Endothelial cell of umbilical vein (primary cell): ENCODE results near the gene C5orf15. TPM values are rescaled to one million over a fixed set of nuclear protein-coding genes. Genes with fewer than 3 reads are reported as not detected.

Source experiments
- BruUV-seq: library from RNA; stranded (reverse); fragments of 400-500 nt; replicated peaks from 2 replicates; lab custom pipeline; 2021; lab: Mats Ljungman, UMichigan
- CTCF ChIA-PET: fragments of 300-600, 350-600 bp; sonication (Branson Sonifier 250); formaldehyde crosslinking; loops from one replicate; lab custom pipeline; 2021; ENCODE audit warnings: antibody characterized with exemption, inconsistent platforms; lab: Charles Lee
- POLR2A ChIA-PET: fragments of 300-600, 350-600 bp; sonication (Branson Sonifier 250); formaldehyde crosslinking; loops from one replicate; lab custom pipeline; 2021; ENCODE audit warnings: antibody characterized with exemption, inconsistent platforms; lab: Charles Lee
- DNase-seq: peaks from one replicate; pipeline ENCODE4 v3.0.0-alpha.2; 2011; ENCODE audit warnings: low read depth, low spot score
- FAIRE-seq: peaks from 2 replicates; lab custom pipeline; 2011; peaks lifted over from hg19 to GRCh38; lab: Jason Lieb, UNC
- H2AFZ ChIP-seq: 2 replicates; pipeline ENCODE4 v1.6.0; 2012; ENCODE audit warnings: low read depth, low read length, control low read depth, inconsistent platforms
- H3K27ac ChIP-seq: 2 replicates; pipeline ENCODE4 v1.5.1; 2011; ENCODE audit warnings: low read depth, mild to moderate bottlenecking, control low read depth, low read length, moderate library complexity; ENCODE audit not compliant: insufficient read depth
- H3K27me3 ChIP-seq, 2 experiments: 2 replicates each; pipeline versions ENCODE4 v1.6.0 to v1.6.1; 2011; ENCODE audit warnings: low read length in 2 of 2, mixed read lengths in 1 of 2; ENCODE audit not compliant: control insufficient read depth in 2 of 2, insufficient read depth in 2 of 2
- H3K36me3 ChIP-seq, 2 experiments: 2 replicates in 1 of 2; 3 replicates in 1 of 2; pipeline ENCODE4 v1.5.1; 2011; ENCODE audit warnings: low read length in 2 of 2, mild to moderate bottlenecking in 1 of 2, moderate library complexity in 1 of 2; ENCODE audit not compliant: control insufficient read depth in 2 of 2, insufficient read depth in 2 of 2; ENCODE audit errors: extremely low read depth in 1 of 2
- H3K4me1 ChIP-seq: 3 replicates; pipeline ENCODE4 v1.5.1; 2011; ENCODE audit warnings: mild to moderate bottlenecking, low read length; ENCODE audit not compliant: control insufficient read depth, insufficient read depth; ENCODE audit errors: extremely low read depth
- H3K4me2 ChIP-seq: 2 replicates; pipeline ENCODE4 v1.6.1; 2011; ENCODE audit warnings: low read length, control low read depth, mixed read lengths; ENCODE audit not compliant: insufficient read depth
- H3K4me3 ChIP-seq, 3 experiments: fragments of 200-600 bp in 1 of 3; sonication (generic), shearing (Covaris generic) in 1 of 3; replicated peaks in 1 of 3; 2 replicates each; pipeline ENCODE4 v1.5.1; 2011 to 2016; ENCODE audit warnings: control low read depth in 3 of 3, low read length in 3 of 3, mild to moderate bottlenecking in 2 of 3, inconsistent platforms in 1 of 3, low read depth in 1 of 3, moderate library complexity in 1 of 3; ENCODE audit not compliant: insufficient read depth in 1 of 3
- H3K79me2 ChIP-seq: 2 replicates; pipeline ENCODE4 v1.6.0; 2012; ENCODE audit warnings: low read length, inconsistent platforms; ENCODE audit not compliant: control insufficient read depth, insufficient read depth
- H3K9ac ChIP-seq: replicated peaks from 2 replicates; pipeline ENCODE3; 2011; ENCODE audit warnings: low read length, control low read depth; ENCODE audit not compliant: insufficient read depth; ENCODE audit errors: extremely low read depth
- H3K9me1 ChIP-seq: replicated peaks from 3 replicates; pipeline ENCODE4 v1.6.0; 2011; ENCODE audit warnings: mild to moderate bottlenecking, low read length; ENCODE audit not compliant: control insufficient read depth, insufficient read depth; ENCODE audit errors: extremely low read depth
- H3K9me3 ChIP-seq: replicated peaks from 2 replicates; pipeline ENCODE4 v1.5.1; 2012; ENCODE audit warnings: low read length, inconsistent platforms; ENCODE audit not compliant: control insufficient read depth, insufficient read depth
- H4K20me1 ChIP-seq: replicated peaks from 2 replicates; pipeline ENCODE3; 2011; ENCODE audit warnings: mild to moderate bottlenecking, low read length; ENCODE audit not compliant: control insufficient read depth, insufficient read depth; ENCODE audit errors: extremely low read depth
- EZH2 ChIP-seq: IDR thresholded peaks from 2 replicates; pipeline ENCODE4 v1.6.1; 2012; ENCODE audit warnings: borderline replicate concordance, low read depth, mild to moderate bottlenecking, moderate library complexity, low read length, inconsistent platforms; ENCODE audit not compliant: severe bottlenecking
- FOS ChIP-seq: IDR thresholded peaks from 2 replicates; pipeline ENCODE4 v1.6.1; 2011; ENCODE audit warnings: mild to moderate bottlenecking, low read length, moderate library complexity, borderline replicate concordance; ENCODE audit not compliant: insufficient read depth
- GATA2 ChIP-seq: IDR thresholded peaks from 2 replicates; pipeline ENCODE4 v1.7.0; 2011; ENCODE audit warnings: low read depth, mild to moderate bottlenecking, moderate library complexity, mixed read lengths, low read length; ENCODE audit not compliant: insufficient read length, insufficient read depth
- JUN ChIP-seq: IDR thresholded peaks from 2 replicates; pipeline ENCODE4 v1.6.1; 2011; ENCODE audit warnings: borderline replicate concordance, low read depth; ENCODE audit not compliant: insufficient read length, insufficient read depth
- MYC ChIP-seq: IDR thresholded peaks from one replicate; pipeline ENCODE4 v1.6.1; 2011; ENCODE audit warnings: mild to moderate bottlenecking, low read depth, low read length
- POLR2A ChIP-seq: IDR thresholded peaks from 2 replicates; pipeline ENCODE4 v1.6.1; 2012; ENCODE audit warnings: low read depth, mild to moderate bottlenecking, control low read depth, low read length
- POLR2AphosphoS5 ChIP-seq: IDR thresholded peaks from 2 replicates; pipeline ENCODE4 v1.6.1; 2012; ENCODE audit warnings: low read depth, mild to moderate bottlenecking, control low read depth, low read length, moderate library complexity; ENCODE audit not compliant: insufficient read depth
- dilution Hi-C: fragments of 300-500 bp; cut with MboI; formaldehyde crosslinking; loops from one replicate; pipeline ENCODE4 v1.15.0; 2019; ENCODE audit warnings: low sequenced_read_pairs; ENCODE audit not compliant: extremely low pct_ligation_motif_present
- intact Hi-C: fragments of 100-400 bp; cut with micrococcal nuclease; formaldehyde crosslinking; loops from one replicate; pipeline ENCODE4 v1.10.0; 2022
- polyA plus RNA-seq, 4 experiments: library from polyadenylated mRNA; depleted of rRNA in 3 of 4; stranded (reverse) in 3 of 4; unstranded in 1 of 4; fragments of >200 nt; gene quantifications; 2 replicates each; pipeline versions ENCODE4 v1.2.1 to v1.2.3, GENCODE V29; 2011 to 2012; ENCODE audit warnings: missing spikeins in 1 of 4
- total RNA-seq: library from RNA; stranded (reverse); gene quantifications from 2 replicates; pipeline ENCODE4 v1.2.3, GENCODE V29; 2021
- TF ChIP-seq, protein P1 (sequence below), 2 donors: IDR thresholded peaks; 1 replicate in 1 of 2; 2 replicates in 1 of 2; pipeline ENCODE4 v1.5.1; 2011; ENCODE audit warnings: low read length in 2 of 2, mild to moderate bottlenecking in 2 of 2, moderate library complexity in 2 of 2, control low read depth in 1 of 2, inconsistent platforms in 1 of 2, low read depth in 1 of 2; ENCODE audit not compliant: insufficient read depth in 1 of 2; ENCODE audit errors: extremely low read depth in 1 of 2
- TF ChIP-seq, protein P2 (sequence below): IDR thresholded peaks from 2 replicates; pipeline ENCODE4 v1.6.1; 2011; ENCODE audit not compliant: insufficient read depth, insufficient read length

The C5orf15 gene
- total and polyA plus RNA-seq, 2 donors (not counting 3 experiments of a cell fraction or from before 2014, with no cell fraction given): 25.3 to 45.4 TPM

DNA sequence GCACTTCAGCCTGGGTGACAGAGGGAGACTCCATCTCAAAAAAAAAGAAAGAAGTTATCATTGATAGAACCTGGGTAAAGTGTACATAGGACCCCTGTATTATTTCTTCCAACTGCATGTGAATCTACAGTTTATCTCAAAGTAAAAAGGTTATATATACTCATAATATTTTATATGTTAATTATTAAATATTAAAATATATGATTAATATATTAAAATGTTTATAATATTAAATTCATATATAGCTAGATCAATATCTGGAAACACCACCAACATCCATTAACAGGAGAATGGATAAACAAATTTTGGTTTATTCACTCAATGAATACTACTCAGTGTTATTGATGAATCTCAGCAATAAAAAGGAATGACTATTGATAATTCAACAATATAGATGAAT is 19.7 kb downstream of the C5orf15 start:
- H3K36me3 ChIP-seq: no peaks in the 10 kb centered on the region
- no peak for TF ChIP-seq POLR2AphosphoS5
- TF ChIP-seq, protein P1, sequence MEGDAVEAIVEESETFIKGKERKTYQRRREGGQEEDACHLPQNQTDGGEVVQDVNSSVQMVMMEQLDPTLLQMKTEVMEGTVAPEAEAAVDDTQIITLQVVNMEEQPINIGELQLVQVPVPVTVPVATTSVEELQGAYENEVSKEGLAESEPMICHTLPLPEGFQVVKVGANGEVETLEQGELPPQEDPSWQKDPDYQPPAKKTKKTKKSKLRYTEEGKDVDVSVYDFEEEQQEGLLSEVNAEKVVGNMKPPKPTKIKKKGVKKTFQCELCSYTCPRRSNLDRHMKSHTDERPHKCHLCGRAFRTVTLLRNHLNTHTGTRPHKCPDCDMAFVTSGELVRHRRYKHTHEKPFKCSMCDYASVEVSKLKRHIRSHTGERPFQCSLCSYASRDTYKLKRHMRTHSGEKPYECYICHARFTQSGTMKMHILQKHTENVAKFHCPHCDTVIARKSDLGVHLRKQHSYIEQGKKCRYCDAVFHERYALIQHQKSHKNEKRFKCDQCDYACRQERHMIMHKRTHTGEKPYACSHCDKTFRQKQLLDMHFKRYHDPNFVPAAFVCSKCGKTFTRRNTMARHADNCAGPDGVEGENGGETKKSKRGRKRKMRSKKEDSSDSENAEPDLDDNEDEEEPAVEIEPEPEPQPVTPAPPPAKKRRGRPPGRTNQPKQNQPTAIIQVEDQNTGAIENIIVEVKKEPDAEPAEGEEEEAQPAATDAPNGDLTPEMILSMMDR (IDR thresholded peaks at IDR 0.05; ENCODE audit: extremely low read depth in 1 of 2, insufficient read depth in 1 of 2, low read depth in 1 of 2, low read length in 2 of 2): no peak
- no peak for TF ChIP-seq POLR2A
- no peak for TF ChIP-seq FOS
- TF ChIP-seq, protein P2, sequence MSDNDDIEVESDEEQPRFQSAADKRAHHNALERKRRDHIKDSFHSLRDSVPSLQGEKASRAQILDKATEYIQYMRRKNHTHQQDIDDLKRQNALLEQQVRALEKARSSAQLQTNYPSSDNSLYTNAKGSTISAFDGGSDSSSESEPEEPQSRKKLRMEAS: no peak
- TF ChIP-seq EZH2: no peak
- TF ChIP-seq GATA2: no peak
- no peak for TF ChIP-seq JUN
- TF ChIP-seq MYC: no peak
- no peaks in the 10 kb centered on the region for H3K79me2 ChIP-seq
- no TSS peak for BruUV-seq
- H3K9me3 ChIP-seq: no peaks in the 10 kb centered on the region
- DNase-seq (no peak), FAIRE-seq (no peak)
- ChIA-PET CTCF (interaction anchor here (1.3 kb wide), 1 partner anchor 527 kb away, joined by 3 read pairs; no protein-coding TSS in a partner anchor), POLR2A (no interaction called here)
- intact Hi-C loops (no loop called here), dilution Hi-C loops (no loop called here)
- H3K27me3 ChIP-seq: no peaks in the 10 kb centered on the region
- no peaks in the 10 kb centered on the region for H3K9me1 ChIP-seq
- H3K4me3 ChIP-seq: no peak overlapping the region
- H3K4me1 ChIP-seq: peaks cover 8% of the 10 kb centered on the region
- no peak overlapping the region for H3K9ac ChIP-seq
- no peak overlapping the region for H3K27ac ChIP-seq
- no peaks in the 10 kb centered on the region for H4K20me1 ChIP-seq
- H3K4me2 ChIP-seq: no peak overlapping the region
- H2AFZ ChIP-seq: no peak overlapping the region
